T-helper 9 cell (primary cell): ENCODE measurements around the gene PTPRD.

ENCODE experiments used
- DNase-seq: peaks from one replicate; pipeline ENCODE4 v3.0.0-alpha.2; 2020

Gene PTPRD

GRCh38 chr9:8802242-8802641 is 1810.6 kb downstream of the PTPRD start:
- DNase-seq = no peak

GRCh38 chr9:8800196-8800595 is 1812.6 kb downstream of the PTPRD start:
- DNase-seq = no peak

GRCh38 chr9:8799615-8800014 is 1813.2 kb downstream of the PTPRD start:
- no peak for DNase-seq

GRCh38 chr9:8799206-8799605 is 1813.6 kb downstream of the PTPRD start:
- DNase-seq = no peak

GRCh38 chr9:8784838-8785237 is 1828.0 kb downstream of the PTPRD start:
- DNase-seq = no peak

- no peak for DNase-seq
Measured at GRCh38 chr9:8783941-8784340, 1828.9 kb downstream of the PTPRD start.

- DNase-seq = no peak
Measured at GRCh38 chr9:8782237-8782636, 1830.6 kb downstream of the PTPRD start.

- no peak for DNase-seq
Measured at GRCh38 chr9:8781458-8781857, 1831.3 kb downstream of the PTPRD start.

GRCh38 chr9:8780386-8780785 is 1832.4 kb downstream of the PTPRD start:
- no peak for DNase-seq

- no peak for DNase-seq
Measured at GRCh38 chr9:8779478-8779877, 1833.3 kb downstream of the PTPRD start.

- no peak for DNase-seq
Measured at GRCh38 chr9:8778356-8778755, 1834.4 kb downstream of the PTPRD start.

GRCh38 chr9:8772302-8772701 is 1840.5 kb downstream of the PTPRD start:
- DNase-seq = no peak

- no peak for DNase-seq
Measured at GRCh38 chr9:8769153-8769552, 1843.6 kb downstream of the PTPRD start.

- no peak for DNase-seq
Measured at GRCh38 chr9:8766096-8766495, 1846.7 kb downstream of the PTPRD start.

GRCh38 chr9:8764051-8764450 is 1848.8 kb downstream of the PTPRD start:
- DNase-seq = no peak

- DNase-seq = no peak
Measured at GRCh38 chr9:8762479-8763085, 1850.2 kb downstream of the PTPRD start.

GRCh38 chr9:8760000-8760767 is 1852.6 kb downstream of the PTPRD start:
- no peak for DNase-seq

GRCh38 chr9:8757881-8758280 is 1854.9 kb downstream of the PTPRD start:
- no peak for DNase-seq

GRCh38 chr9:8754751-8755150 is 1858.1 kb downstream of the PTPRD start:
- DNase-seq = no peak

- no peak for DNase-seq
Measured at GRCh38 chr9:8751406-8751930, 1861.3 kb downstream of the PTPRD start.

- no peak for DNase-seq
Measured at GRCh38 chr9:8750639-8751051, 1862.2 kb downstream of the PTPRD start.

- DNase-seq = no peak
Measured at GRCh38 chr9:8745347-8745746, 1867.5 kb downstream of the PTPRD start.

- no peak for DNase-seq
Measured at GRCh38 chr9:8738945-8739344, 1873.9 kb downstream of the PTPRD start.

- DNase-seq = no peak
Measured at GRCh38 chr9:8736805-8737204, 1876.0 kb downstream of the PTPRD start.
